GM21360 (cell line): ENCODE results near the gene SERPINH1.

Source experiments
- ATAC-seq: cut with Tn5 transposase; IDR thresholded peaks from one replicate; pipeline ENCODE4 v1.9.1; 2021; ENCODE audit warnings: mild to moderate bottlenecking, moderate library complexity; ENCODE audit not compliant: unreplicated experiment

SERPINH1 gene

DNA sequence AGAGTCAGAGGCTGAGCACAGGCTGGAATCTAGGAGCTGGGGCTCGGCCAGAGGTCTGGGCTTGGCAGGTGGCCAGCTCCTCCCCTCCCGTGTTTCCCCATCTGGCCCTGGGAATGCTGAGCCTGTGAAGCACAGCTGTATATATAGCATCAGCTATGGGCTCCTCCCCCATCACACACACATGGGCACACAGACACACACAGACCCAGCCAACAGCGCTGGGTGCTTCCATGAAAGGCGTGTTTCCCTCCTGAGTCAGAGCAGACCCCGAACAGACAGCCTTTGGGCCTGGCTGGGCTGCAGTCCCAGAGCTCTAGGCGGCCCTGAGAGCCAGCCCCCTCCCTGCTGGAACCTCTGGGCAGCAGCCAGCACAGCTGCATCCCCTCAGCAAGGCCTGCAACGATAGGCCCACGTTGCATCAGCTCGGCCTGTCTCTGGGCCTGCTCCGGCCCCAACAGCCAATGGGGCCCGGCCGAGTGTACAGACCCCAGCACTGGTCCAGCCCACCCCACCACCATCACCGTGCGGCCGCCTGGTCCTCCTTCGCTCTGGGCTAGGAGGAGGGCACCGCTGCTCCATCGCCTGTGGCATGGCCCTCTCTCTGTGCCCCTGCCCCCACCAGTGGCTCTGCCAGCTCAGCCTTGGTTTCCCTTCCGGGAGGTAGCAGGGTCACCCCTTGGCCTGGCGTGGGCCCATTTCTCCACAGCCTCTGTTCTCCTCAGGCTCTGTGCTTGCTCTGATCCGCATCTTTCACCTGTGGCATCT, 7.6 kb upstream of the SERPINH1 start:
- ATAC-seq = no peak

DNA sequence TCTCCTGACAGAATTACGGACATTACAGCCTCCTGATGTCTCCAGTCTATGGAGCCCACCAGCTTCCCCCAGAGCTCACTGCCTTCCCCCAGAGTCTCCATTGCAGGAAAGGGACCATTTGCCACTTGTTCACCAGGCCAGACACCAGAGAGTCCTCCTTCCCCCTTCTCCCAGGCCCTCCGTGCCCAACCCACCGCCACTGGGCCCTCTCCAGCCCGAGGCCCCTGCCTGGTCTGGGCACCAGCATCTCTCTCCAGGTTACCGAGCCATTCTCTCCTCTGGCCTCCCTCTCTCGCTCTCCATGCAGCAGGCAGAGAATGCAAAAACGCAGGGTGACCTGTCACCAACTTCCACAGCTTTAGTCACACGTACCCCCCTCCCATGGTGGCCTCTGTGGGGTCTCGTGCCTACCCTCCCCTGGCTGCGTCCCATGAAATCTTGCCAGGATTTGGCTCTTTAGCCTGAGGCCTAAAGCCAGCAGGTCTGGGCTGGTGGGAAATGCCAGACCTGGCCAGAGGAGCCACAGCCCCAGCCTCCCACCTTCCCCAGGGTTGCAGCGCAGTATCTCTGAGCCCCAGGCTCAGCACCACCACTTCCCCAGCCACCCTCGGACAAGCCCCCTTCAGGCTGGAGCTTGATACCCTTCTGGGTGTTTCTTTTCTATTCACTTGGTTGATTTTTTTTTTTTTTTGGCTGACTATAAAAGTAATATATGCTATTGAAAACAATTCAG, 6.8 kb upstream of the SERPINH1 start:
- ATAC-seq = no peak

GRCh38 chr11:75556275-75556674, 5.8 kb upstream of the SERPINH1 start:
- ATAC-seq = no peak

DNA sequence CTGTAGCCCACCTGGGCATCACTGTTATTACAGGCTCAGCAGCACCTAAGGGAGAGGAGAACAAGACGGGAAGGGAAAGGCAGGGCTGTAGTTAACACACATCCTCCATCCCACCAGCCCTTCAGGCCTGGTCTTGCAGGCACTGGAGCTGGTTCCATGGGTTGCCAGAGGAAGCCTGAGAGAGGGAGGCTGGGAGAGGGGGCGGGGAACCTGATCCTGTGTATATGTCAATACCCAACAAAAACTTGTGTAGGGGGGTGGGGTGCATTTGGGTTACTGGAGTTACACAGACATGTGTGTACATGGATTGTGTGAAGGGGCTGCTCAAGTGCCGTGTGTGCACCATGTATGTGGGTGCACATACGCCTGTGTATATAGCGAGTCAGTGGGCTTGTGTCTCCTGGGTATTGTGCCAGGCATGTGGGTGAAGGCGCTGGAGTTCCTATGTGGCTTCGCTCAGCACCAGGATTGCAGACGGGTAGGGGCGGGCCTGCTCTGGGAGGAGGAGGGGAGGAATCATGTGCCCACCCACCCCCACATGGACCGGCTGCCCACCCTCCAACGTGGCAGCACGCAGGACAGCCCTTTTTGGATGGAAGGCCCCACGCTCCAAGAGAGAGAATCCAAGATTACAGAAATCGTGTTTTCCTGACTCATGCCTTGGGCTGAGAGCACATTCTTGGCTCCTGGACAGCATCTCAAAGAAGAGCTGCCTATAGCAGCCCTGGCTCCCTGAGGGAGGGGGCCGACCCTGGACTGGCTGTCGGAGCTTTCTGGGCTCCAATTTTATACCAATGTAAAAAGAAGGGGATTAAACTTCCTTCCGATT, 4.2 kb upstream of the SERPINH1 start:
- ATAC-seq = no peak

- no peak for ATAC-seq
These were observed 2.9 kb upstream of the SERPINH1 start for GRCh38 chr11:75558939-75559843.

GRCh38 chr11:75560644-75561043, 1.4 kb upstream of the SERPINH1 start:
- no peak for ATAC-seq

- no peak for ATAC-seq
These were observed 516 bp upstream of the SERPINH1 start for GRCh38 chr11:75561426-75562047.

DNA sequence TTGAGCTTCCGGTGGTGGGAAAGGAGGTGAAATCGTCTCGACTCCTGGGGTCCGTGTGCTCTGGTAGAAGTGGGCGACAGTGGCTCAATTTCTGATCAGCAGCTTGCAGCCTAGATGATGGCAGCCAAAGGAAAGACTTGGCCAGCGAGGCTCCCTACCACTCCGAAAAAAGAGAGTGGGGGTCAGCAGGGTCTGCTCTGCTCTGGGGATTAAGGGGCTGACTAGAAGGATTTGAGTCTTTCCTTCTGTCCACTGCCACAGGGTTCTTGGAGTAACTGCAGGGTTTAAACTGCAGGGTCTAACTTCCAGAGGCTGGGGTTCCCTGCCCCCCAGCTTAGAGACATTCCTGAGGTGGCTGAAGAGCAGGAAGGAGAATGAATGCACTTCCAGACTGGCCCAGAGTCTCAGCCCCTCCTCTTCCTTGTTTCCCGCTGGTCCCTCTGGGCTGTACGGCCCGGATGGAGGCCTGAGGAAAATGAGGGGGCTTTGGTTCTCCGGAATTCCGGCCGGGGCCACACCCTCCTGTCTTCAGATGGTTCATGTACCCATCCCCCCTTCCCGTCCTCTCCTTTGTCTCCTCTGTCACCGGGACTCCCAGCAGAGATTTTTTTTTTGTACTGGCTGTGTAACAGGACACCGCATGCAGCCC, 907 bp downstream of the SERPINH1 start:
- ATAC-seq = no peak

DNA sequence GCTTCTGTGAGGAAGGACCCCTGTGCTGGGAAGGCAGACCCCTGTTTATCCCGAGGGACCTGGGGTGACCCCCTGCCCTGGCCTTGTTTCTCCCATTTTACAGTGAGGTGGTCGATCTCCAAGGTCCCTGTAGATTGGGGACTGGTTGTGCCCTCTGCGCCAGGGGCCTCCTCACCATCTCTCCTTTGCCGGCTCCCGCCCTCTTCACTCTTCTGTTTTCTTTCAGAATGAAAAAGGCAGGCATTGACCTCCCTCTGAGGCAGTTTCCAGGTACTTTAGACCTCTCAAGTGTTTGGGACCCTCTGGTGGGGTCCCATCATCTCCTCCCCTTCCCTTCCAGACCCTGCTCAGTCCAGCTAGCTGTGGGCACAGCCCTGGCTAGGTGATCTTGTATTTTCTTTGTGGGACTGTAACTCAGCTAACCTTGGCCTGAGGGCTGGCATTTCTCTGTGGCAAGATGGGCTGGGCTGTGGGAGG, 1.5 kb downstream of the SERPINH1 start:
- ATAC-seq = no peak

DNA sequence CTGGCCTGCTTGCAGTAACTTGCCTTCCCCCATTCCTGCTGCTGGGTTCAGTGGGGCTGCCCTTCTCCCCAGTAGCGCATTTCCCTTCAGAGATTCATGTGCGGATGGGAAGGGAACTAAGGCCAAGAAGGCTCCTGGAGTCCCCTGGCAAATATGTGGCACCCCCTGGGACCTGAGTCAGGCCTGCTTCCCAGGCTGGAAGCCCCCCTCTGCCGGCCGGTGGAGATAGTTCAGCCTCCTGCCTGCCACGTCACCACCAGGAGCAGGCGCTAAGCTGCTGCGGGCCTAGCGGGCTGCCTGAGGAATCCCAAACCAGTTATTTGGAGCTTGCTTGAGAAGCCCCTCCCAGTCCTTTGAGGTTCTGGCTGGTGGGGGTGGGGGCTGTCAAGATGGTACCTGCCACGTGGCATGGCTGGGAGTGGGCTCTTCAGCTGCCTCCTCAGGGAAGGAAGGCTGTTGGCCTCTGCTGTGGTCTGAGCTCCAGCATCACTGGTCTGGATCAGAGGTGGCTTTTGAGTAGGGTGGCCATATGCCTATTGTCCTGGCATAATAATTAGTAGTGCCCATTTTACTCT, 2.0 kb downstream of the SERPINH1 start:
- no peak for ATAC-seq

DNA sequence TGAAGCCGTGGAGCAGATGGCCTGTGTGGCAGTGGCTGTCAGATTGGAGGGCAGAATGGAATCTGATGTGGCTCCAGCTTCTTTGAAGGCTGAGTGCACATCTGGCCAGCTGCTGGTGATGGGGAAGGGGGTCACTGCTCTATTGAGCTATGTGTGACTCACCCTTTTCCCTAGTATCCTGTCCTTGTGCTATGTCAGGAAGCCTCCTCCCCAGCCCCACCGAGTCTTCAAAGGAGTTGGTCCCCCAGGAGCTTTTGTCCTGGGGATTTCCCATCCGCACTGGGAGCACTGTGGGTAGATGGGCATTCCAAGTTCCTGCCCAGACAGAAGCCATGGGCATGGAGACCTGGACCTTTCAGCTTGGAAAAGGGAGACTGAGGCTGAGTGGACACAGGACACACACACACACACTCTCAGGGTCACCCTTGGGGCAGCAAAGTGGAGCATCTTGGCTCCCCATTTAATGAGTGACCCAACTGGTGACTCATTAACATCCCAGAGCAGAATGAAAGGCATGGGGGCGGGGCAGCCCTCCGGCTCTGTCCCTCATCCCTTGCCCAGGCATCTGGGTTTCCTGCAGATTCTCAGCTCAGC, 3.3 kb downstream of the SERPINH1 start:
- ATAC-seq = no peak

- ATAC-seq = no peak
These were observed 4.1 kb downstream of the SERPINH1 start for GRCh38 chr11:75565916-75566762.

DNA sequence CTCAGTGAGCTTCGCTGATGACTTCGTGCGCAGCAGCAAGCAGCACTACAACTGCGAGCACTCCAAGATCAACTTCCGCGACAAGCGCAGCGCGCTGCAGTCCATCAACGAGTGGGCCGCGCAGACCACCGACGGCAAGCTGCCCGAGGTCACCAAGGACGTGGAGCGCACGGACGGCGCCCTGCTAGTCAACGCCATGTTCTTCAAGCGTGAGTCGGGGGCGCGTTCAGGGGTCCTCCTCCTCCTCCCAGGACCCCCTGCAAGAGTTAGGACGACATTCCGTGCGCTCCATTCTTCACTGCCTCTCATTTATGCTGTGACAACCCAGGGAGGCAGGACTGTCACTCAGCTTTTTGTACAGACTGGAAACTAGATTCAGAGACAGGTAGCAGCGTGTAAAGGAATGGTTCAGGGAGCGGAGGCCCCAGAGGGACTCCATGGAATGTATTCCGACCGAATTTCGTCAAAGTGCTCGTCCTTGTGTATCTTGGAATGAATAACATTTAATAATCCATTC, 4.8 kb downstream of the SERPINH1 start:
- no peak for ATAC-seq

DNA sequence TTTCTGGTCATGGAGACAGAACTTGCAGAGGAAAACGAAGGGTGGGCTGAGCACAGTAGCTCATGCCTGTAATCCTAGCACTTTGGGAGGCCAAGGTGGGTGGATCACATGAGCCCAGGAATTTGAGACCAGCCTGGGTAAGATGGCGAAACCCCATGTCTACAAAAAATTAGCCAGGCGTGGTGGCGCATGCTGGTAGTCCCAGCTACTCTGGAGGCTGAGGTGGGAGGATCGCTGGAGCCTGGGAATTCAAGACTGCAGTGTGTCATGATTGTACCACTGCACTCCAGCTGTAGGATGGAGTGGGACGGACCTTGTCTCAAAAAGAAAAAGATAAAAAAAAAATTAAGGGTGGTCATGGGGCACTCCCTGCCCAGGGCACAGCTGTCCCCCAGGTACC, 5.9 kb downstream of the SERPINH1 start:
- ATAC-seq = no peak

GRCh38 chr11:75568616-75569219, 6.7 kb downstream of the SERPINH1 start:
- ATAC-seq = no peak

- ATAC-seq = no peak
These were observed 8.6 kb downstream of the SERPINH1 start for GRCh38 chr11:75570559-75571139.

DNA sequence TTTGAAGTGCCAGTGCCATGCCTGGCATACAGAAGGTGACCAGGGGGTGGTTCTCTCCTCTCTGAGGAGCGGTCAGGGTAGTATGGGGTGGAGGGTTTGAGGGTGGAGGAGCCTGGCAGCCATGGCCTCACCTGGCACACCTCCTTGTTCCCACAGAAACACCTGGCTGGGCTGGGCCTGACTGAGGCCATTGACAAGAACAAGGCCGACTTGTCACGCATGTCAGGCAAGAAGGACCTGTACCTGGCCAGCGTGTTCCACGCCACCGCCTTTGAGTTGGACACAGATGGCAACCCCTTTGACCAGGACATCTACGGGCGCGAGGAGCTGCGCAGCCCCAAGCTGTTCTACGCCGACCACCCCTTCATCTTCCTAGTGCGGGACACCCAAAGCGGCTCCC, 9.6 kb downstream of the SERPINH1 start:
- ATAC-seq = no peak
